ENCODE measurements around the gene TFF1.

Gene TFF1

GRCh38 chr21:42375966-42376337, 9.6 kb upstream of the TFF1 start:
- H3K4me1 Mint-ChIP-seq, result peaks cover 7% of the 10 kb centered on the region
- H3K27ac Mint-ChIP-seq, result no peak overlapping the region
- H3K9me3 Mint-ChIP-seq, result peaks cover 3% of the 10 kb centered on the region
- H3K27me3 Mint-ChIP-seq (ENCODE audit: low read depth), result peaks cover 50% of the 10 kb centered on the region
- H3K4me3 Mint-ChIP-seq, result no peak overlapping the region
- no peak for TF ChIP-seq CTCF (IDR thresholded peaks at IDR 0.05; ENCODE audit: unreplicated experiment in 3 of 3)
- no peaks in the 10 kb centered on the region for H3K36me3 Mint-ChIP-seq (ENCODE audit: low read depth)

GRCh38 chr21:42375506-42375905, 9.2 kb upstream of the TFF1 start:
- Mint-ChIP-seq H3K4me1 (peaks cover 7% of the 10 kb centered on the region), H3K9me3 (peaks cover 3% of the 10 kb centered on the region), H3K4me3 (no peak overlapping the region), H3K27ac (no peak overlapping the region), H3K27me3 (ENCODE audit: low read depth) (peaks cover 54% of the 10 kb centered on the region), H3K36me3 (ENCODE audit: low read depth) (no peaks in the 10 kb centered on the region)
- TF ChIP-seq CTCF (IDR thresholded peaks at IDR 0.05; ENCODE audit: unreplicated experiment in 3 of 3), result no peak

GRCh38 chr21:42374864-42375499, 8.6 kb upstream of the TFF1 start:
- peaks cover 3% of the 10 kb centered on the region for H3K9me3 Mint-ChIP-seq
- H3K4me1 Mint-ChIP-seq, result peaks cover 7% of the 10 kb centered on the region

GRCh38 chr21:42374457-42374856, 8.1 kb upstream of the TFF1 start:
- peaks cover 52% of the 10 kb centered on the region for H3K27me3 Mint-ChIP-seq (ENCODE audit: low read depth)
- H3K36me3 Mint-ChIP-seq (ENCODE audit: low read depth), result no peaks in the 10 kb centered on the region
- TF ChIP-seq CTCF (IDR thresholded peaks at IDR 0.05; ENCODE audit: unreplicated experiment in 3 of 3), result no peak
- H3K4me1 Mint-ChIP-seq, result peaks cover 7% of the 10 kb centered on the region
- peaks cover 3% of the 10 kb centered on the region for H3K9me3 Mint-ChIP-seq
- no peak overlapping the region for H3K27ac Mint-ChIP-seq
- peak overlapping the region in 1 of 3 experiments; percentile 34 for H3K4me3 Mint-ChIP-seq

More at GRCh38 chr21:42374864-42375499, 8.6 kb upstream of the TFF1 start:
- no peak overlapping the region for H3K27ac Mint-ChIP-seq
- no peak overlapping the region for H3K4me3 Mint-ChIP-seq
- TF ChIP-seq CTCF (IDR thresholded peaks at IDR 0.05; ENCODE audit: unreplicated experiment in 3 of 3), result no peak
- H3K27me3 Mint-ChIP-seq (ENCODE audit: low read depth), result peaks cover 52% of the 10 kb centered on the region
- no peaks in the 10 kb centered on the region for H3K36me3 Mint-ChIP-seq (ENCODE audit: low read depth)

GRCh38 chr21:42373908-42374455, 7.6 kb upstream of the TFF1 start:
- Mint-ChIP-seq H3K4me1 (peaks cover 9% of the 10 kb centered on the region), H3K36me3 (ENCODE audit: low read depth) (no peaks in the 10 kb centered on the region), H3K27ac (no peak overlapping the region), H3K4me3 (no peak overlapping the region), H3K9me3 (peaks cover 3% of the 10 kb centered on the region), H3K27me3 (ENCODE audit: low read depth) (peaks cover 52% of the 10 kb centered on the region)
- no peak for TF ChIP-seq CTCF (IDR thresholded peaks at IDR 0.05; ENCODE audit: unreplicated experiment in 3 of 3)

Measured in nephron (organoid).